Measurements from ENCODE around the gene PEMT. TPM values are rescaled to one million over a fixed set of nuclear protein-coding genes. Genes with fewer than 3 reads are reported as not detected.

PEMT gene
- total RNA-seq, 1 experiment from 2014 or later, result 178 TPM

- intact Hi-C loops (cut with micrococcal nuclease), result no loop called here
- Histone ChIP-seq H3K4me2 (ENCODE audit: low read length) (no peak overlapping the region), H3K9ac (ENCODE audit: low read length) (no peak overlapping the region), H4K20me1 (ENCODE audit: low read length) (peaks cover 8% of the 10 kb centered on the region; the same call in 1 of the 2 replicates), H3K9me2 (replicated peaks; ENCODE audit: low read length) (no peaks in the 10 kb centered on the region), H3K36me3 (ENCODE audit: low read depth, low read length) (no peaks in the 10 kb centered on the region), H3K9me3 (ENCODE audit: low read length) (no peaks in the 10 kb centered on the region), H3K4me3 (ENCODE audit: low read length) (no peak overlapping the region), H3K27me3 (ENCODE audit: low read length) (no peaks in the 10 kb centered on the region), H3K79me2 (ENCODE audit: low read length) (no peaks in the 10 kb centered on the region), H2AFZ (ENCODE audit: low read length) (no peak overlapping the region), H3K27ac (ENCODE audit: low read length) (no peak overlapping the region), H3K4me1 (ENCODE audit: insufficient read depth, low read length) (peaks cover 29% of the 10 kb centered on the region), H3F3A (ENCODE audit: low read length, unreplicated experiment) (no peaks in the 10 kb centered on the region)
- ChIA-PET CTCF (no interaction called here), POLR2A (ENCODE audit: unreplicated experiment) (no interaction called here)
- no peak for DNase-seq
- TF ChIP-seq CTCF (conservative IDR thresholded peaks at IDR 0.05; ENCODE audit: low read depth, low read length) (no peak), EZH2 (IDR thresholded peaks at IDR 0.05; ENCODE audit: low read length, unreplicated experiment) (no peak), EZH2phosphoT487 (IDR thresholded peaks at IDR 0.05; ENCODE audit: borderline replicate concordance, low read length) (no peak)
- no peak for ATAC-seq
- BruUV-seq (replicated peaks), result no TSS peak
Observed at GRCh38 chr17:17508019-17508535, 83.4 kb downstream of the PEMT start.

- H3K9ac ChIP-seq (ENCODE audit: low read length), result no peak overlapping the region
- TF ChIP-seq EZH2phosphoT487 (IDR thresholded peaks at IDR 0.05; ENCODE audit: borderline replicate concordance, low read length) (no peak), EZH2 (IDR thresholded peaks at IDR 0.05; ENCODE audit: low read length, unreplicated experiment) (no peak), CTCF (conservative IDR thresholded peaks at IDR 0.05; ENCODE audit: low read depth, low read length) (no peak)
- H3K4me1 ChIP-seq (ENCODE audit: insufficient read depth, low read length), result peaks cover 24% of the 10 kb centered on the region
- BruUV-seq (replicated peaks), result no TSS peak
- H3K36me3 ChIP-seq (ENCODE audit: low read depth, low read length), result no peaks in the 10 kb centered on the region
- H3K9me2 ChIP-seq (replicated peaks; ENCODE audit: low read length), result no peaks in the 10 kb centered on the region
- no peak overlapping the region for H2AFZ ChIP-seq (ENCODE audit: low read length)
- no peak for ATAC-seq
- H3K4me3 ChIP-seq (ENCODE audit: low read length), result no peak overlapping the region
- H3F3A ChIP-seq (ENCODE audit: low read length, unreplicated experiment), result no peaks in the 10 kb centered on the region
- H3K9me3 ChIP-seq (ENCODE audit: low read length), result no peaks in the 10 kb centered on the region
- no peak for DNase-seq
- intact Hi-C loops (cut with micrococcal nuclease), result no loop called here
- H3K4me2 ChIP-seq (ENCODE audit: low read length), result no peak overlapping the region
- ChIA-PET CTCF (no interaction called here), POLR2A (ENCODE audit: unreplicated experiment) (no interaction called here)
- H3K27me3 ChIP-seq (ENCODE audit: low read length), result no peaks in the 10 kb centered on the region
- no peaks in the 10 kb centered on the region for H3K79me2 ChIP-seq (ENCODE audit: low read length)
- H4K20me1 ChIP-seq (ENCODE audit: low read length), result peaks cover 5% of the 10 kb centered on the region; the same call in 1 of the 2 replicates
- no peak overlapping the region for H3K27ac ChIP-seq (ENCODE audit: low read length)
Observed at GRCh38 chr17:17507465-17508011, 84.0 kb downstream of the PEMT start.

GRCh38 chr17:17506893-17507464, 84.5 kb downstream of the PEMT start:
- Histone ChIP-seq H3K27me3 (ENCODE audit: low read length) (no peaks in the 10 kb centered on the region), H3K79me2 (ENCODE audit: low read length) (no peaks in the 10 kb centered on the region), H3K27ac (ENCODE audit: low read length) (no peak overlapping the region), H3K9me3 (ENCODE audit: low read length) (no peaks in the 10 kb centered on the region), H4K20me1 (ENCODE audit: low read length) (no peaks in the 10 kb centered on the region), H3K4me3 (ENCODE audit: low read length) (no peak overlapping the region), H3K4me2 (ENCODE audit: low read length) (no peak overlapping the region), H3F3A (ENCODE audit: low read length, unreplicated experiment) (no peaks in the 10 kb centered on the region), H3K9me2 (replicated peaks; ENCODE audit: low read length) (no peaks in the 10 kb centered on the region), H3K36me3 (ENCODE audit: low read depth, low read length) (no peaks in the 10 kb centered on the region), H3K9ac (ENCODE audit: low read length) (no peak overlapping the region), H3K4me1 (ENCODE audit: insufficient read depth, low read length) (peaks cover 19% of the 10 kb centered on the region), H2AFZ (ENCODE audit: low read length) (no peak overlapping the region)
- ATAC-seq, result no peak
- no peak for DNase-seq
- no peak for TF ChIP-seq CTCF (conservative IDR thresholded peaks at IDR 0.05; ENCODE audit: low read depth, low read length)
- no peak for TF ChIP-seq EZH2phosphoT487 (IDR thresholded peaks at IDR 0.05; ENCODE audit: borderline replicate concordance, low read length)
- no peak for TF ChIP-seq EZH2 (IDR thresholded peaks at IDR 0.05; ENCODE audit: low read length, unreplicated experiment)
- BruUV-seq (replicated peaks), result no TSS peak
- intact Hi-C loops (cut with micrococcal nuclease), result no loop called here
- ChIA-PET POLR2A (ENCODE audit: unreplicated experiment) (no interaction called here), CTCF (no interaction called here)

Data from PC-3 (cell line).